GM21786 (cell line): Measurements from ENCODE around the gene SPO11.

Source experiments
- ATAC-seq: cut with Tn5 transposase; IDR thresholded peaks from one replicate; pipeline ENCODE4 v1.9.1; 2021; ENCODE audit not compliant: unreplicated experiment

Gene SPO11

DNA sequence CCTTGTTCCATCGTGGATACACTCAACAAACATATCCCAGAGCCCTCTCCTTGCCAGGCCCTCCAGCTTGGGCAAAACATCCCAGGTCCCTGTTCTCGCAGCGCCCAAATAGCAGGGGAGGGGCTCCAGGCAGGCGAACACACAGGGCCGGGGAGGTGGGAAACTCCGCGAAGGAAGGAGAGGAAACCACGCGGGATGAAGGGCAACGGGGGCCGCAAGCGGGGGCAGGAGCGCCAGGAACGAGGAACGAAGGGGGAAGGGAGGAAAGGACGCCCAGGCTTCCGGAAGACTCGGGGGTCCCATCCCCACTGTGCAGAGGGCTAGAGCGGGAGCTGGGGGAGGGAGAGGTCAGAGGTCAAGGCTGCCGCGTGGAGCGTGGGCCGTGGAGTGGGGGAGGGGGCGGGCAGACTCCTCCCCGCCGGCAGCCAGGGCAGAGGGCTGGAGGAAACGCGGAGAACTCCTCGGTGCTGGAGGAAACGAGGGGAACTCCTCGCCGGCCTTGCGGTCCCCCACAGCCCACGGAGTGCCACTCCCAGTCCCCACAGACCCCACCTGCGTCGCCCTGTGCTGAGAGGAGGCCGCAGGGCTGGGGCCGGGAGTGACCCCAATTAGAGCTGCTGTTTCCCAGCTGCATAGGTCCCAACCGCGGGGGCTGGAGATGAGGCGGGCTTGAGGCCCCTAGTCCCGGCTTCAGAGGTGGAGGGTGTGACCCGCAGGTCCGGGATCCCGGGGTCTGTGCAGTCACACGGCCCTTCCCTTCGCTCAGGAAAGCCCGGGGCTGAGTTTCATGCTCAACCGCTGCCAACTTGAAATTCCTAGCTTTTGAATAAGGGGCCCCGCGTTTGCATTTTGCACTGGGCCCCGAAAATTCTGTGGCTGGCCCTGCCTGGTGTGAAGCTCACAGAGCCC, 60.3 kb downstream of the SPO11 start:
- ATAC-seq = no peak

DNA sequence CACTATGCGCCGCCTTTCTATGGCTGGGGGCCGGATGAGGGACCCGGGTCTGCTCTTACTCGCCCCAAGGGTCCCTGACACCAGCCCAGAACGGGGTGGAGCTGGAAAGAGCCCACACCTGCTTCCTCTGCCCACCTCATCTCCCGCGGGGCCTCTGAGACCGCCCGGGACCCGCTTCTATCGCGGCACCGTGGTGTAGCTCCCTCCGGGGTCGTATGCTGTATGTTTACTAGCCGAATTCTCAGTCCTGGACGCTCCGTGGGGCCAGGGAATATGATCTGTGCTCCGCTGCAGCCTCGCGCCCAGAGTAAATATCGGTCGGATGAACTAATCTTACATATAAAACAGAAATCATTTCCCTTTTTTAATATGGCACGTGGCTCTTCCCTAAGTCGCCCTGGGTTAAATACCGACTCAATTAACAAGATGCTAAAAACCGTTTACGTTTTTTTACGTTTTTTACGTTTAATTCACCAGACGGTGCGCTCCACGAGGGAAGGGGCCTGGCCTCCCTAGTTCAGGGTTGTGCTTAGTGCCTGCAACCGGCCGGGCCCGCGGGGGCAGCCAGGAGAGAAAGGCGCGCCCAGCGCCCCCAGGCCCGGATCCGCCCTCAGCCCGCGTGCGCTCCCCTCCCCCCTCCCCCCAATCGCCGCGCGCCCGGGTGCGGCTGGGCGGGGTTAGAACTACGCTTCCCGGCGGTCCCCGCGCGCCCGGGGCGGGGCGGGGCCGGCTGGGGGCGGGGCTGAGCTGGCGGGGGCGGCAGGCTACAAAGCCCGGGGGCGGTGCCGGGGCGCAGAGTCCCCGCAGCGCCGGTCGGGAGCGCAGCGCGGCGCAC, 61.2 kb downstream of the SPO11 start, which contains the start of gene RBM38:
RBM38 (plus strand) TSS at position 793 of the 835 bp plus-strand sequence. CDS start 186 bp downstream, outside the sequence.
- peak; percentile 34 for ATAC-seq

DNA sequence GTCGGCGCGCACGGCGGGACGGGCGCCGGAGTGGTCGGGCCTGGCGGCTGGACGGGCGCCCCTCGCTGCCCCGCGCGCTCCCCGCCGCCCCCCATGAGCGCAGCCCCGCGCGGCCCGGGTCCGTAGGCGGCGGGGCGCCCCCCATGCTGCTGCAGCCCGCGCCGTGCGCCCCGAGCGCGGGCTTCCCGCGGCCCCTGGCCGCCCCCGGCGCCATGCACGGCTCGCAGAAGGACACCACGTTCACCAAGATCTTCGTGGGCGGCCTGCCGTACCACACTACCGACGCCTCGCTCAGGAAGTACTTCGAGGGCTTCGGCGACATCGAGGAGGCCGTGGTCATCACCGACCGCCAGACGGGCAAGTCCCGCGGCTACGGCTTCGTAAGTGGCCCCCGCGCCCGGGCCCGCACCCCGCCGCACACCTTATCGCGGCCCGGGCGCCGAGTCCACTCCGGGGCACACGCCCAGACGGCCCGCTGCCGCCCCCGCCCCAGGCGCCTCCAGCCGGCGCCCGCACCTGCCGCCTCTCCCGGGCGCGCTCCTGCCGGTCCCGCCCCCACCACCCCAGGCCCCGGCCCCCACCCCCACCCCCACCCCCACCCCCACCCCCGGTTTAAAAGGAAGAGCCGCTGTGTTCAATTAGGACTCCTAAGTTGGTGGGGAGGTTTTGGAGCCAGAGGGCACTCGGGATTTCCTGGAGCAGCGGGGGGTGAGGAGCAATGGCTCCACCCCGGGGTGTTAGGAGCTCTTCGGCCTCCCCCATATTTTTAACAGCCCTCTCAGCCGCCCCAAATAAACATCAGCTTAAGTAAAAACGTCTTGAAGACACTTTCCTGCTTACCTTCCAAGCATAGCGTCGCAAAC, 62.1 kb downstream of the SPO11 start:
- no peak for ATAC-seq

DNA sequence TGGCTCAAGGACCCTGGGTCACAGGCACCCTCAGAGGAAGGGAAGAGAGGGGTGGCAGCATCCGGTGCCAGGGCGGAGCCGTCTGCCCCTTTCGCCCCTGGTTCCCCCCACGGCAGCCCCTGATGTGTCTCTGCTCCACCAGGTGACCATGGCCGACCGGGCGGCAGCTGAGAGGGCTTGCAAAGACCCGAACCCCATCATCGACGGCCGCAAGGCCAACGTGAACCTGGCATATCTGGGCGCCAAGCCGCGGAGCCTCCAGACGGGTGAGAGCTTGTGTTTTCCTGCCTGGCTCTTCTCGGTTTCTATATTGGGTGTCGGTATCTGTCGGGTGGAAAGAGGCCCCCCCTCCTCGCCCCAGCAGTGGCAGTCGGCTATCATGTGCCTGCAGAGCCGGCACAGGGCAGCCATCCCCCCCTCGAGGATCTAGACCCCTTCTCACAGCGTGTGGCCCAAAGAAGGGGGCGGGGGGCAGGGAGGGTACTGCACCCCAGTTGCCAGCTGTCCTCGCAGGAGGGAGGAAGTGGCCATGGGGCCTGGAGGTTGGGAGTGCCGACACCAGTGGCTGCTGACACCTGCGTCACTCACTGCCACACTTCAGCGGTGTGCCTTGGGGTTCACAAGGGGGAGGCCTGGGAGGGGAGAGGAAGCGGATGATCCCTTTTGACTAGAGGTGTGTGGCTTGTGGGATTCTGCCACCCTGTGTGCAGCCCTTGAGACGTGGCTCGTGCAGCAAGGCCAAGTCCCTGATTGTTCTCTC, 63.1 kb downstream of the SPO11 start:
- ATAC-seq = peak; percentile 22
